Measurements from ENCODE around the gene DLG2.

Gene DLG2

GRCh38 chr11:85109141-85109540, 518.0 kb downstream of the DLG2 start:
- no peak overlapping the region for H3K4me3 ChIP-seq (ENCODE audit: low read depth, low read length)
- TF ChIP-seq CTCF (conservative IDR thresholded peaks at IDR 0.05; ENCODE audit: low read depth, low read length) = no peak
- DNase-seq (ENCODE audit: low read depth) = no peak

- no peak for DNase-seq (ENCODE audit: low read depth)
- H3K4me3 ChIP-seq (ENCODE audit: low read depth, low read length) = no peak overlapping the region
- no peak for TF ChIP-seq CTCF (conservative IDR thresholded peaks at IDR 0.05; ENCODE audit: low read depth, low read length)
Measured at GRCh38 chr11:85105868-85106267, 521.3 kb downstream of the DLG2 start.

GRCh38 chr11:85099522-85099921, 527.6 kb downstream of the DLG2 start:
- H3K4me3 ChIP-seq (ENCODE audit: low read depth, low read length) = no peak overlapping the region
- no peak for DNase-seq (ENCODE audit: low read depth)
- TF ChIP-seq CTCF (conservative IDR thresholded peaks at IDR 0.05; ENCODE audit: low read depth, low read length) = no peak

GRCh38 chr11:85098996-85099395, 528.1 kb downstream of the DLG2 start:
- no peak overlapping the region for H3K4me3 ChIP-seq (ENCODE audit: low read depth, low read length)
- TF ChIP-seq CTCF (conservative IDR thresholded peaks at IDR 0.05; ENCODE audit: low read depth, low read length) = no peak
- no peak for DNase-seq (ENCODE audit: low read depth)

- DNase-seq (ENCODE audit: low read depth) = no peak
- TF ChIP-seq CTCF (conservative IDR thresholded peaks at IDR 0.05; ENCODE audit: low read depth, low read length) = no peak
- no peak overlapping the region for H3K4me3 ChIP-seq (ENCODE audit: low read depth, low read length)
Measured at GRCh38 chr11:85096939-85097338, 530.2 kb downstream of the DLG2 start.

- no peak for DNase-seq (ENCODE audit: low read depth)
- H3K4me3 ChIP-seq (ENCODE audit: low read depth, low read length) = no peak overlapping the region
- no peak for TF ChIP-seq CTCF (conservative IDR thresholded peaks at IDR 0.05; ENCODE audit: low read depth, low read length)
Measured at GRCh38 chr11:85095239-85095638, 531.9 kb downstream of the DLG2 start.

GRCh38 chr11:85094795-85095194, 532.3 kb downstream of the DLG2 start:
- TF ChIP-seq CTCF (conservative IDR thresholded peaks at IDR 0.05; ENCODE audit: low read depth, low read length) = no peak

More at GRCh38 chr11:85094795-85095194, 532.3 kb downstream of the DLG2 start:
- no peak for DNase-seq (ENCODE audit: low read depth)
- no peak overlapping the region for H3K4me3 ChIP-seq (ENCODE audit: low read depth, low read length)

Data from choroid plexus epithelial cell (primary cell).